ENCODE data around the gene LRCH3. TPM values are rescaled to one million over a fixed set of nuclear protein-coding genes. Genes with fewer than 3 reads are reported as not detected.

The LRCH3 gene
- total RNA-seq, 1 donor from 2014 or later: 22.2 TPM

- H3K9me3 ChIP-seq: no peaks in the 10 kb centered on the region
- H3K4me3 ChIP-seq: no peak overlapping the region
- no peaks in the 10 kb centered on the region for H3K4me1 ChIP-seq
- H3K36me3 ChIP-seq: peaks cover 38 to 71% of the 10 kb centered on the region in 2 donors
- TF ChIP-seq CTCF (IDR thresholded peaks at IDR 0.05): no peak
- intact Hi-C loops (cut with DNase I): no loop called here
- no peaks in the 10 kb centered on the region for H3K27me3 ChIP-seq
- no peak overlapping the region for H3K27ac ChIP-seq
- DNase-seq (ENCODE audit: low spot score in 2 of 2): no peak
Observed at GRCh38 chr3:197878427-197878826, 87.4 kb downstream of the LRCH3 start.

GRCh38 chr3:197880491-197881269 lies 89.6 kb downstream of the LRCH3 start:
- intact Hi-C loops (cut with DNase I): no loop called here
- peaks cover 27 to 70% of the 10 kb centered on the region in 2 donors for H3K36me3 ChIP-seq
- H3K27ac ChIP-seq: no peak overlapping the region
- no peak for TF ChIP-seq CTCF (IDR thresholded peaks at IDR 0.05)
- H3K9me3 ChIP-seq: no peaks in the 10 kb centered on the region
- no peaks in the 10 kb centered on the region for H3K27me3 ChIP-seq
- no peaks in the 10 kb centered on the region for H3K4me1 ChIP-seq
- DNase-seq (ENCODE audit: low spot score in 2 of 2): no peak
- no peak overlapping the region for H3K4me3 ChIP-seq

GRCh38 chr3:197881270-197881969 lies 90.4 kb downstream of the LRCH3 start:
- H3K36me3 ChIP-seq: peaks cover 28 to 63% of the 10 kb centered on the region in 2 donors
- H3K27ac ChIP-seq: no peak overlapping the region
- no peak for DNase-seq (ENCODE audit: low spot score in 2 of 2)
- H3K27me3 ChIP-seq: no peaks in the 10 kb centered on the region
- intact Hi-C loops (cut with DNase I): no loop called here
- no peak for TF ChIP-seq CTCF (IDR thresholded peaks at IDR 0.05)
- no peaks in the 10 kb centered on the region for H3K9me3 ChIP-seq
- no peak overlapping the region for H3K4me3 ChIP-seq
- H3K4me1 ChIP-seq: no peaks in the 10 kb centered on the region

DNA sequence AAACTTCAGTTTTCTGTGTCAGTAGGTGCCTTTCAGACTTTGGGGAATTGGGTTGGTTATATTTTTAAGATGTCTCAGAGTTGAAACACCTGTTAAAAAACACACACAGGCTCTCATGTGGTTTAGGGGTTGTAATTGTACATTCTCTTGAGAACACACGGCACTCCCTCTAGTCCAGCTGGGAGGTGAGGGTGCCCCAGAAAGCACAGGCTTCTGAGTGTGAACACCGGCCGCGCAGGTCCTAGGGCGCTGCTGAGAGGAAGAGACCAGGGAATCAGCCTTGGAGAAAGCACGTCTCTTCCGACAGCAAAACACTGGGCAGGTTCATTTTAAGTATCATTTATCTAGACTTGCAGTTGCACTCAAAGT lies 90.9 kb downstream of the LRCH3 start:
- Histone ChIP-seq H3K27me3 (no peaks in the 10 kb centered on the region), H3K36me3 (peaks cover 25 to 60% of the 10 kb centered on the region in 2 donors), H3K4me1 (no peaks in the 10 kb centered on the region), H3K4me3 (no peak overlapping the region), H3K9me3 (no peaks in the 10 kb centered on the region), H3K27ac (no peak overlapping the region)
- no peak for DNase-seq (ENCODE audit: low spot score in 2 of 2)
- no peak for TF ChIP-seq CTCF (IDR thresholded peaks at IDR 0.05)
- intact Hi-C loops (cut with DNase I): no loop called here

GRCh38 chr3:197882586-197882985 lies 91.5 kb downstream of the LRCH3 start:
- Histone ChIP-seq H3K36me3 (peaks cover 25 to 59% of the 10 kb centered on the region in 2 donors), H3K27me3 (no peaks in the 10 kb centered on the region), H3K4me3 (no peak overlapping the region), H3K9me3 (no peaks in the 10 kb centered on the region), H3K27ac (no peak overlapping the region), H3K4me1 (no peaks in the 10 kb centered on the region)
- no peak for DNase-seq (ENCODE audit: low spot score in 2 of 2)
- intact Hi-C loops (cut with DNase I): no loop called here
- TF ChIP-seq CTCF (IDR thresholded peaks at IDR 0.05): no peak

All from ascending aorta (tissue), 2 donors.